Stomach (tissue), 9 donors: ENCODE measurements around the gene NSD1. TPM values are rescaled to one million over a fixed set of nuclear protein-coding genes. Genes with fewer than 3 reads are reported as not detected.

Experiments
- DNase-seq, 2 donors: peaks; one replicate each; pipeline versions ENCODE4 v3.0.0 to v3.0.0-alpha.2; 2013 to 2019
- H3K27ac ChIP-seq, 5 donors: fragments of 200-600 bp in 4 of 5; sonication (generic) in 4 of 5; one replicate each; pipeline ENCODE4 v1.5.1; 2013 to 2019; ENCODE audit warnings: mild to moderate bottlenecking in 1 of 5, moderate library complexity in 1 of 5
- H3K27me3 ChIP-seq, 3 donors: fragments of 200-600 bp; sonication (generic); one replicate each; pipeline ENCODE4 v1.5.1; 2017 to 2019; ENCODE audit warnings: mixed run types in 1 of 3
- H3K36me3 ChIP-seq, 4 donors: fragments of 200-600 bp; sonication (generic); 1 replicate in 3 of 4; 2 replicates in 1 of 4; pipeline ENCODE4 v1.5.1; 2016 to 2019
- H3K4me1 ChIP-seq, 4 donors: fragments of 200-600 bp; sonication (generic); one replicate each; pipeline ENCODE4 v1.5.1; 2016 to 2019
- H3K4me3 ChIP-seq, 4 donors: fragments of 200-600 bp; sonication (generic) in 3 of 4; one replicate each; pipeline ENCODE4 v1.5.1; 2016 to 2019; ENCODE audit warnings: mild to moderate bottlenecking in 1 of 4
- H3K9me3 ChIP-seq, 4 donors: fragments of 200-600 bp; sonication (generic); one replicate each; pipeline ENCODE4 v1.5.1; 2016 to 2019
- CTCF ChIP-seq, 7 experiments: fragments of 450-650 bp in 4 of 7; fragments of 200-600 bp in 3 of 7; sonication (generic) in 3 of 7; IDR thresholded peaks; one replicate each; pipeline ENCODE4 v1.5.1; 2016 to 2019; ENCODE audit warnings: antibody characterized with exemption in 7 of 7, control low read depth in 2 of 7, mild to moderate bottlenecking in 1 of 7
- EP300 ChIP-seq: sonication (generic); formaldehyde crosslinking; IDR thresholded peaks from one replicate; pipeline ENCODE4 v1.6.1; 2017; ENCODE audit warnings: antibody characterized with exemption
- POLR2A ChIP-seq, 4 donors: fragments of 450-650 bp; IDR thresholded peaks; one replicate each; pipeline ENCODE4 v1.6.1; 2016; ENCODE audit warnings: antibody characterized with exemption in 4 of 4, control low read depth in 2 of 4, mild to moderate bottlenecking in 1 of 4, moderate library complexity in 1 of 4
- POLR2AphosphoS5 ChIP-seq, 3 donors: sonication (generic); formaldehyde crosslinking; IDR thresholded peaks; one replicate each; pipeline ENCODE4 v1.6.1; 2016; ENCODE audit warnings: antibody characterized with exemption in 3 of 3
- WGBS, 5 donors: extraction: QIAGEN DNeasy Blood & Tissue Kit in 3 of 5; methylation state at CpG; one replicate each; pipeline versions ENCODE4 v1.1.5 to v1.1.7; 2013 to 2018; 5-methylcytosine and 5-hydroxymethylcytosine counted together
- intact Hi-C: fragments of 100-400 bp; cut with DNase I; formaldehyde crosslinking; loops from one replicate; pipeline ENCODE4 v1.15.1; 2023; ENCODE audit warnings: low total_unique reads
- polyA plus RNA-seq, 3 donors: library from polyadenylated mRNA; stranded (reverse); fragments of 200-250 nt; gene quantifications; one replicate each; pipeline ENCODE4 v1.2.3, GENCODE V29; 2013
- total RNA-seq, 5 donors: library from RNA; depleted of rRNA; stranded (reverse); fragments of >200 nt; gene quantifications; one replicate each; pipeline versions ENCODE4 v1.1.0 to v1.2.3, GENCODE V29; 2014 to 2016
- donor health status: healthy with polysubstance abuse.
- donor health status: Bipolar disorder and iron deficiency.
- donor health status: healthy.

Gene NSD1
- total and polyA plus RNA-seq, 8 donors, result 5.1 to 69.9 (median 23.5) TPM

DNA sequence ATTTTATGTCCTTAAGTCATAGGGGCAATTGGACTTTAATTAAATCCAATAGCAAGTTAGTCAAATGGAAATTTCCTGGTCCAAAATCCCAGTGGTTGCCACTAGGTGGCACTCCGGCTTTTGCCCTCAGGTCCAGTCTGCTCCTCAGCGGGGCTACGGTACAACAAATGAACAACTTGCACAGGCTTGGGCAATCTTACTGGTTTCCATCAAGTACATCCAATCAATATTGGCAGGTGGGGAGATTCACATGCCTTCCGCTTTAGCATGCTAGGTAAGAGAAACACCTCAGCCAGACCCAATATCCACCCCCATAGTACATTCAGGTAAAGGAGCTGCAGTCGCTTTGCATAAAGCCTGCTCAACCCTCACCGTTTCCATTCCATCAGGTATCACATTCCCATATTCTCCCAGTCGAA lies 184.4 kb downstream of the NSD1 start:
- DNase-seq, result peak; percentile 87 to 90
- Histone ChIP-seq H3K27me3 (no peaks in the 10 kb centered on the region), H3K9me3 (no peaks in the 10 kb centered on the region), H3K27ac (no peak overlapping the region), H3K36me3 (peaks cover 0 to 19% (median 9%) of the 10 kb centered on the region in 4 donors), H3K4me3 (no peak overlapping the region), H3K4me1 (peaks cover 0 to 9% (median 5%) of the 10 kb centered on the region in 4 donors)
- 14 to 28% (median 22%) methylated on average over 7 of the region's 7 CpGs for WGBS, 5 donors
- TF ChIP-seq EP300 (no peak), POLR2A (IDR thresholded peaks at IDR 0.05) (no peak), CTCF (IDR thresholded peaks at IDR 0.05) (peak in 5 of 7 experiments; percentile 69 to 91 (median 83)), POLR2AphosphoS5 (IDR thresholded peaks at IDR 0.05) (peak in 1 of 3 donors; percentile 28)
- intact Hi-C loops, result no loop called here

DNA sequence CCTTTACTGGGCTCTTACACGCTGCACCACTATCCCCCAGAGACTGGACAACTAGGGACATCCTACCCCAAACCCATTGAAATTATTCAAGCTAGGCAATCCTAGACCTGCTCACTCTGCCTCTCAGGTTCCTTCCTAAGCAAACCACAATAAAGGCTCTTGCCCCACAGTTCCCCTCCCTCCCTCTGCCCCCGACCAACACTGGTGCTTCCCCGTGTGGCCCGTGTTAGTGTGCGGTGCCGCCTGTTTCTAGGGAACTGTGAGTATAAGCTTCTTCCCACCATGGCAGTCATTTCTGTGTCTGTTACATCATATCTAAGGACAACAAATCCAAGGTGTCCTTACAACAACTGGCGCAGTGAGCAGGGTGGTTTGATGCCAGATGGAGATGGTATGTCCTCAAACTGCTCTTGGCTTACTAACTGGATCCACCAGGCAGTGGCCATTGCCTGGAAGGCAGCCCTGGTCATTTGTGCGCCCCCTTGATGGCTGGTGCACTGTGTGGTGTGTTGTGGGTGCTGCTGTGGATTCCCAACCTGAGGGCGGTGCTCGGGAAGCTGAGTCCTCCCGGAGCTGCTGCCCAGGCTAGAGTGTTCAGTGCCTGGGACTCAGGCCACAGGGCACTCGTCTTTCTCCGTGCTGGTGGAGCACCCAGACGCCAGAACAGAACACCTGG lies 186.5 kb downstream of the NSD1 start:
- intact Hi-C loops, result loop anchor here (10.0 kb wide), 1 partner anchor 55 kb away; no protein-coding TSS in a partner anchor
- H3K36me3 ChIP-seq, result peaks cover 0 to 22% (median 17%) of the 10 kb centered on the region in 4 donors
- 85 to 96% (median 92%) methylated on average over 14 of the region's 14 CpGs for WGBS, 5 donors
- TF ChIP-seq EP300, result no peak
- no peak for TF ChIP-seq POLR2AphosphoS5 (IDR thresholded peaks at IDR 0.05)
- TF ChIP-seq CTCF (IDR thresholded peaks at IDR 0.05), result no peak
- no peak for TF ChIP-seq POLR2A (IDR thresholded peaks at IDR 0.05)
- no peak overlapping the region for H3K4me3 ChIP-seq
- no peak overlapping the region for H3K27ac ChIP-seq
- no peaks in the 10 kb centered on the region for H3K9me3 ChIP-seq
- no peaks in the 10 kb centered on the region for H3K27me3 ChIP-seq
- peaks cover 0 to 7% (median 2%) of the 10 kb centered on the region in 4 donors for H3K4me1 ChIP-seq
- no peak for DNase-seq

DNA sequence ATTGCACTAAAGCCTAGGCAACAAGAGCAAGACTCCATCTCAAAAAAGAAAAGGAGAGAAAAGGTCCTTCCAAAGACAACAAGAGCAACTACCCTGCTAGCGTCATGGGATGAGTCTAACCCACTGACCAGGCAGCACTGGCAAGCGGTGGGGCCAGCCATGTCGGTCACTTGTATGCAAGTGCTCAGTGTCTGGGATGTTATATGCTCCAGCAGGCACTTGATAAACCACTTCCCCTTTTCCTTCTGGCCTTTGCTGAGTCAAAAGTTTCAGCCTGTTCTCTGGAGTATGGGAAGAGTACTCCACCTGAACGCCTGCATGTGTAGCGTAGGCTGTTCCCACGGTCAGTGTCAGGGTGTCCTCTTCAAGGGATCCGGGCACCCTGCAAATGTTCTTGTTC lies 187.3 kb downstream of the NSD1 start:
- Histone ChIP-seq H3K9me3 (no peaks in the 10 kb centered on the region), H3K36me3 (peaks cover 0 to 22% (median 17%) of the 10 kb centered on the region in 4 donors), H3K27me3 (no peaks in the 10 kb centered on the region), H3K4me3 (no peak overlapping the region), H3K27ac (no peak overlapping the region), H3K4me1 (peaks cover 0 to 11% (median 4%) of the 10 kb centered on the region in 4 donors)
- DNase-seq, result no peak
- intact Hi-C loops, result loop anchor here (10.0 kb wide), 1 partner anchor 54 kb away; no protein-coding TSS in a partner anchor
- 77 to 95% (median 86%) methylated on average over 7 of the region's 7 CpGs for WGBS, 5 donors
- TF ChIP-seq POLR2AphosphoS5 (IDR thresholded peaks at IDR 0.05), result no peak
- TF ChIP-seq POLR2A (IDR thresholded peaks at IDR 0.05), result no peak
- no peak for TF ChIP-seq CTCF (IDR thresholded peaks at IDR 0.05)
- TF ChIP-seq EP300, result no peak

DNA sequence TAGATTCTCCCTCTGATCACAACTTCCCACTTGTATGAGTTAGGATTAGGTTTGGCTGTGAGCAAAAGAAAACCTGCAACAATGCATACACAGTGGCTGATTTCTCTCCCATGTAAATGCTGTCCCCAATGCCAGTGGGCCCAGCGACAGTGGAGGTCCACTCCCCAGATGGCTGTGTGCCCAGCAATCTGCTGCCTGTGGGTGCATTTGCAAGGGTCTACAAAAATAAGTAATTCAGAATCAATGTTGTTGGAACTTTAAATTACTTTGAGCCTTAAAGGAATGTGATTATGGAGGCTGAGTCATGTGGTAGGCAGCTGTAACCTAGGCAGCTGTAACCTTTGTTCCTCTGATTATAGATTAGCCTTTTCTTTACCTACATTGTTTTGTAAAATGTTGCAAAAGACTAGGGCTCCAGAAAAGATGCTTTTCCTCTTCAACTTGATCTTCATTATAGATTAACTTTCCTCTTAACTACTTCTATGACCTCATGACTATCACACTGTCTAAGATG lies 192.4 kb downstream of the NSD1 start:
- no peaks in the 10 kb centered on the region for H3K27me3 ChIP-seq
- intact Hi-C loops, result loop anchor here (10.0 kb wide), 1 partner anchor 49 kb away; no protein-coding TSS in a partner anchor
- no peak overlapping the region for H3K4me3 ChIP-seq
- TF ChIP-seq EP300, result no peak
- no peak for TF ChIP-seq CTCF (IDR thresholded peaks at IDR 0.05)
- TF ChIP-seq POLR2AphosphoS5 (IDR thresholded peaks at IDR 0.05), result no peak
- TF ChIP-seq POLR2A (IDR thresholded peaks at IDR 0.05), result no peak
- H3K36me3 ChIP-seq, result peaks cover 8 to 39% (median 33%) of the 10 kb centered on the region in 4 donors
- DNase-seq, result peak in 1 of 2 donors; percentile 37
- H3K9me3 ChIP-seq, result no peaks in the 10 kb centered on the region
- peak overlapping the region in 1 of 5 donors; percentile 43 for H3K27ac ChIP-seq
- WGBS, 5 donors, result 29 to 75% (median 50%) methylated on average over 1 of the region's 1 CpG
- peaks cover 0 to 12% (median 6%) of the 10 kb centered on the region in 4 donors for H3K4me1 ChIP-seq
